Measurements from ENCODE around the gene CASR. TPM values are rescaled to one million over a fixed set of nuclear protein-coding genes. Genes with fewer than 3 reads are reported as not detected.

Gene CASR
- total RNA-seq, 3 donors from 2014 or later (not counting 1 experiment from before 2014, with no cell fraction given), result 0.10 TPM; not detected in 2

- intact Hi-C loops (cut with micrococcal nuclease), result loop anchor here (10.0 kb wide), 1 partner anchor 202 kb away; no protein-coding TSS in a partner anchor
- no peaks in the 10 kb centered on the region for H3K9me3 ChIP-seq (ENCODE audit: control insufficient read depth, insufficient read depth, low read length)
- no peaks in the 10 kb centered on the region for H3K36me3 ChIP-seq (ENCODE audit: control insufficient read depth, insufficient read depth, low read length)
- Mint-ChIP-seq H3K9me3 (no peaks in the 10 kb centered on the region), H3K4me3 (no peak overlapping the region), H3K27me3 (ENCODE audit: low read depth in 2 of 2) (peaks cover 7 to 17% of the 10 kb centered on the region in 2 donors), H3K27ac (no peak overlapping the region), H3K4me1 (no peaks in the 10 kb centered on the region), H3K36me3 (no peaks in the 10 kb centered on the region)
- TF ChIP-seq CTCF (IDR thresholded peaks at IDR 0.05), result no peak
- no peak overlapping the region for H3K27ac ChIP-seq (ENCODE audit: low read length)
- 80% methylated on average over 2 of the region's 2 CpGs for WGBS (ENCODE audit: insufficient coverage)
- ATAC-seq (no peak), DNase-seq (no peak)
- no peaks in the 10 kb centered on the region for H3K27me3 ChIP-seq (ENCODE audit: control insufficient read depth, insufficient read depth, low read length)
- no peak overlapping the region for H3K4me3 ChIP-seq (ENCODE audit: low read length)
- H3K4me1 ChIP-seq (ENCODE audit: control insufficient read depth, insufficient read depth, low read length), result no peaks in the 10 kb centered on the region
Measured at GRCh38 chr3:122306622-122306953, 123.1 kb downstream of the CASR start.

- Histone ChIP-seq H3K9me3 (ENCODE audit: control insufficient read depth, insufficient read depth, low read length) (no peaks in the 10 kb centered on the region), H3K4me3 (ENCODE audit: low read length) (no peak overlapping the region), H3K4me1 (ENCODE audit: control insufficient read depth, insufficient read depth, low read length) (no peaks in the 10 kb centered on the region), H3K36me3 (ENCODE audit: control insufficient read depth, insufficient read depth, low read length) (no peaks in the 10 kb centered on the region), H3K27me3 (ENCODE audit: control insufficient read depth, insufficient read depth, low read length) (no peaks in the 10 kb centered on the region), H3K27ac (ENCODE audit: low read length) (no peak overlapping the region)
- H3K4me1 Mint-ChIP-seq, result no peaks in the 10 kb centered on the region
- no peak for TF ChIP-seq CTCF (IDR thresholded peaks at IDR 0.05)
- no peak overlapping the region for H3K4me3 Mint-ChIP-seq
- no peak for DNase-seq
- H3K27me3 Mint-ChIP-seq (ENCODE audit: low read depth in 2 of 2), result peaks cover 7 to 17% of the 10 kb centered on the region in 2 donors
- no peak for ATAC-seq
- intact Hi-C loops (cut with micrococcal nuclease), result loop anchor here (10.0 kb wide), 1 partner anchor 202 kb away; no protein-coding TSS in a partner anchor
- no peaks in the 10 kb centered on the region for H3K36me3 Mint-ChIP-seq
- no peaks in the 10 kb centered on the region for H3K9me3 Mint-ChIP-seq
- WGBS (ENCODE audit: insufficient coverage), result 80% methylated on average over 3 of the region's 4 CpGs
- no peak overlapping the region for H3K27ac Mint-ChIP-seq
Measured at GRCh38 chr3:122307094-122307687, 123.7 kb downstream of the CASR start.

- H3K36me3 Mint-ChIP-seq, result no peaks in the 10 kb centered on the region
- Histone ChIP-seq H3K4me3 (ENCODE audit: low read length) (no peak overlapping the region), H3K36me3 (ENCODE audit: control insufficient read depth, insufficient read depth, low read length) (no peaks in the 10 kb centered on the region), H3K27me3 (ENCODE audit: control insufficient read depth, insufficient read depth, low read length) (no peaks in the 10 kb centered on the region), H3K27ac (ENCODE audit: low read length) (no peak overlapping the region), H3K4me1 (ENCODE audit: control insufficient read depth, insufficient read depth, low read length) (no peaks in the 10 kb centered on the region), H3K9me3 (ENCODE audit: control insufficient read depth, insufficient read depth, low read length) (no peaks in the 10 kb centered on the region)
- no peaks in the 10 kb centered on the region for H3K9me3 Mint-ChIP-seq
- no peak overlapping the region for H3K4me3 Mint-ChIP-seq
- no peak for DNase-seq
- ATAC-seq, result no peak
- TF ChIP-seq CTCF (IDR thresholded peaks at IDR 0.05), result no peak
- H3K4me1 Mint-ChIP-seq, result no peaks in the 10 kb centered on the region
- H3K27me3 Mint-ChIP-seq (ENCODE audit: low read depth in 2 of 2), result peaks cover 7 to 17% of the 10 kb centered on the region in 2 donors
- intact Hi-C loops (cut with micrococcal nuclease), result loop anchor here (10.0 kb wide), 1 partner anchor 203 kb away; no protein-coding TSS in a partner anchor
- H3K27ac Mint-ChIP-seq, result no peak overlapping the region
Measured at GRCh38 chr3:122307976-122308375, 124.5 kb downstream of the CASR start.

- no peak overlapping the region for H3K4me3 Mint-ChIP-seq
- H3K36me3 ChIP-seq (ENCODE audit: control insufficient read depth, insufficient read depth, low read length), result no peaks in the 10 kb centered on the region
- no peaks in the 10 kb centered on the region for H3K4me1 ChIP-seq (ENCODE audit: control insufficient read depth, insufficient read depth, low read length)
- H3K9me3 Mint-ChIP-seq, result no peaks in the 10 kb centered on the region
- H3K27me3 ChIP-seq (ENCODE audit: control insufficient read depth, insufficient read depth, low read length), result no peaks in the 10 kb centered on the region
- no peak overlapping the region for H3K27ac Mint-ChIP-seq
- H3K4me3 ChIP-seq (ENCODE audit: low read length), result no peak overlapping the region
- no peaks in the 10 kb centered on the region for H3K9me3 ChIP-seq (ENCODE audit: control insufficient read depth, insufficient read depth, low read length)
- ATAC-seq (no peak), DNase-seq (no peak)
- H3K36me3 Mint-ChIP-seq, result no peaks in the 10 kb centered on the region
- no peak for TF ChIP-seq CTCF (IDR thresholded peaks at IDR 0.05)
- H3K27ac ChIP-seq (ENCODE audit: low read length), result no peak overlapping the region
- WGBS (ENCODE audit: insufficient coverage), result no CpG with 5 or more reads among the region's 1 CpG
- peaks cover 7 to 12% of the 10 kb centered on the region in 2 donors for H3K27me3 Mint-ChIP-seq (ENCODE audit: low read depth in 2 of 2)
- no peaks in the 10 kb centered on the region for H3K4me1 Mint-ChIP-seq
- intact Hi-C loops (cut with micrococcal nuclease), result no loop called here
Measured at GRCh38 chr3:122310361-122310760, 126.9 kb downstream of the CASR start.

Measured in natural killer cell (primary cell).